ENCODE results near the gene MDFIC.

MDFIC gene

GRCh38 chr7:115005251-115005650, 83.4 kb downstream of the MDFIC start:
- peak in 1 of 2 experiments; percentile 24 for DNase-seq

- no peak for DNase-seq
Observed at GRCh38 chr7:115005953-115006352, 84.1 kb downstream of the MDFIC start.

GRCh38 chr7:115007751-115008150, 85.9 kb downstream of the MDFIC start:
- DNase-seq = no peak

- DNase-seq = peak in 1 of 2 experiments; percentile 17
Observed at GRCh38 chr7:115008465-115009114, 86.7 kb downstream of the MDFIC start.

GRCh38 chr7:115009139-115009538, 87.2 kb downstream of the MDFIC start:
- DNase-seq = no peak

- no peak for DNase-seq
Observed at GRCh38 chr7:115009736-115010440, 88.0 kb downstream of the MDFIC start.

GRCh38 chr7:115010441-115010820, 88.5 kb downstream of the MDFIC start:
- no peak for DNase-seq

GRCh38 chr7:115013886-115014285, 92.0 kb downstream of the MDFIC start:
- no peak for DNase-seq

GRCh38 chr7:115014794-115015193, 92.9 kb downstream of the MDFIC start:
- no peak for DNase-seq

GRCh38 chr7:115015619-115016018, 93.7 kb downstream of the MDFIC start:
- DNase-seq = no peak

- DNase-seq = no peak
Observed at GRCh38 chr7:115019882-115020605, 98.2 kb downstream of the MDFIC start.

GRCh38 chr7:115023219-115023618, 101.3 kb downstream of the MDFIC start:
- DNase-seq = no peak

GRCh38 chr7:115024276-115024675, 102.4 kb downstream of the MDFIC start:
- no peak for DNase-seq

GRCh38 chr7:115032715-115033703, 111.1 kb downstream of the MDFIC start:
- no peak for DNase-seq

- DNase-seq = no peak
Observed at GRCh38 chr7:115033917-115034459, 112.1 kb downstream of the MDFIC start.

GRCh38 chr7:115034515-115034914, 112.6 kb downstream of the MDFIC start:
- DNase-seq = no peak

- no peak for DNase-seq
Observed at GRCh38 chr7:115037128-115037802, 115.4 kb downstream of the MDFIC start.

GRCh38 chr7:115038158-115038557, 116.3 kb downstream of the MDFIC start:
- no peak for DNase-seq

GRCh38 chr7:115040057-115040456, 118.2 kb downstream of the MDFIC start:
- no peak for DNase-seq

GRCh38 chr7:115040495-115040894, 118.6 kb downstream of the MDFIC start:
- no peak for DNase-seq

- no peak for DNase-seq
Observed at GRCh38 chr7:115042596-115042995, 120.7 kb downstream of the MDFIC start.

- no peak for DNase-seq
Observed at GRCh38 chr7:115043605-115044004, 121.7 kb downstream of the MDFIC start.

Measured in NCI-H2081 (cell line).